Calu3 (cell line): Measurements from ENCODE around the gene OMG. TPM values are rescaled to one million over a fixed set of nuclear protein-coding genes. Genes with fewer than 3 reads are reported as not detected.
"Not testable (repeated sequence)": the region's sequence is repeated elsewhere in the genome, so short reads cannot be mapped to it uniquely, and the experiment has no call there.

Experiments used
- Bru-seq: library from RNA; stranded (reverse); fragments of 400-500 nt; gene quantifications from one replicate; lab custom pipeline; 2021; lab: Mats Ljungman, UMichigan
- BruChase-seq, 2 experiments: library from RNA; stranded (reverse); fragments of 400-500 nt; gene quantifications; one replicate each; lab custom pipeline; 2021; lab: Mats Ljungman, UMichigan
- BruUV-seq: library from RNA; stranded (reverse); fragments of 400-500 nt; replicated peaks from 2 replicates; lab custom pipeline; 2021; lab: Mats Ljungman, UMichigan
- CTCF ChIA-PET: fragments of 300-600 bp; sonication (Branson Sonifier 250); formaldehyde crosslinking; loops from one replicate; lab custom pipeline; 2022; ENCODE audit warnings: antibody characterized with exemption; lab: Charles Lee
- DNase-seq: peaks from one replicate; pipeline ENCODE4 v3.0.0; 2022
- H3K27ac Mint-ChIP-seq: one replicate; pipeline ENCODE4 v1.8.0; 2022; ENCODE audit warnings: mixed read lengths; ENCODE audit not compliant: unreplicated experiment
- H3K27me3 Mint-ChIP-seq: one replicate; pipeline ENCODE4 v1.8.0; 2022; ENCODE audit warnings: mixed read lengths; ENCODE audit not compliant: unreplicated experiment
- H3K36me3 Mint-ChIP-seq: one replicate; pipeline ENCODE4 v1.8.0; 2022; ENCODE audit warnings: mild to moderate bottlenecking, moderate library complexity, mixed read lengths; ENCODE audit not compliant: insufficient read depth, unreplicated experiment
- H3K4me1 Mint-ChIP-seq: one replicate; pipeline ENCODE4 v1.8.0; 2022; ENCODE audit warnings: mild to moderate bottlenecking, low read depth, mixed read lengths; ENCODE audit not compliant: unreplicated experiment
- H3K4me3 Mint-ChIP-seq: one replicate; pipeline ENCODE4 v1.8.0; 2022; ENCODE audit warnings: mild to moderate bottlenecking, low read depth, moderate library complexity, mixed read lengths; ENCODE audit not compliant: unreplicated experiment
- H3K9me3 Mint-ChIP-seq: one replicate; pipeline ENCODE4 v1.8.0; 2022; ENCODE audit warnings: low read depth, mixed read lengths; ENCODE audit not compliant: unreplicated experiment
- intact Hi-C: fragments of 100-400 bp; cut with micrococcal nuclease; formaldehyde crosslinking; loops from one replicate; pipeline ENCODE4 v1.10.0; 2022; ENCODE audit not compliant: unreplicated experiment
- long read RNA-seq: library from polyadenylated mRNA; stranded (forward); transcript quantifications from one replicate; pipeline ENCODE4 v2.0.0, GENCODE V29; 2022
- total RNA-seq: library from RNA; stranded (reverse); gene quantifications from 2 replicates; pipeline ENCODE4 v1.2.3, GENCODE V29; 2022
- TF ChIP-seq, protein P1 (sequence below): fragments of 200-600 bp; IDR thresholded peaks from one replicate; pipeline ENCODE4 v1.8.0; 2022; ENCODE audit warnings: antibody characterized with exemption; ENCODE audit not compliant: unreplicated experiment

The OMG gene, protein sequence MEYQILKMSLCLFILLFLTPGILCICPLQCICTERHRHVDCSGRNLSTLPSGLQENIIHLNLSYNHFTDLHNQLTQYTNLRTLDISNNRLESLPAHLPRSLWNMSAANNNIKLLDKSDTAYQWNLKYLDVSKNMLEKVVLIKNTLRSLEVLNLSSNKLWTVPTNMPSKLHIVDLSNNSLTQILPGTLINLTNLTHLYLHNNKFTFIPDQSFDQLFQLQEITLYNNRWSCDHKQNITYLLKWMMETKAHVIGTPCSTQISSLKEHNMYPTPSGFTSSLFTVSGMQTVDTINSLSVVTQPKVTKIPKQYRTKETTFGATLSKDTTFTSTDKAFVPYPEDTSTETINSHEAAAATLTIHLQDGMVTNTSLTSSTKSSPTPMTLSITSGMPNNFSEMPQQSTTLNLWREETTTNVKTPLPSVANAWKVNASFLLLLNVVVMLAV
- total RNA-seq: not detected in 2 replicates
- not detected for Bru-seq, nascent RNA
- BruChase-seq, experiment 1, labeled RNA remaining after a 6-hour chase: not detected
- BruChase-seq, experiment 2, labeled RNA remaining after a 2-hour chase: not detected
- long read RNA-seq, partial matches to known transcripts: 0 of 3 reads
- long read RNA-seq, other reads (novel, unspliced or antisense): 3 of 3 reads

DNA sequence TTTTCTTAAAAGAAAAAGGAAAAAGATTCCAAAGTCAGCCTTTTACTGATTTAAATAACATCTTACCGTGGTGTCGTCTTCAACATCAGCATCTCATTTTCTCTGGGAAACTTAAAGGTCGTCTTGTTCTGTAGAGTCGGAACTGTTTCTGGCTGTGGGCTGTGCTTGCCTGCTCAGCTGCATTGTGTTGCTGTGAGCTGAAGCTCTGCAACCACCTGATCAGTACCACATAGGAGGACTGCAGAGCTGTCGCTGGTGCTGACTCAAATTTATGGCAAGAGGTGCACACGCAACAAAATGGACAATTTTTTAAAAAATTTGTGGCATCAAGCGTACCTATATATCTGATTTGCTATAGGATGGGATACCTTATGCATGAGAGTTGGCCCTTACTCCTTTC lies at the start of gene OMG:
Gene OMG, minus strand, starts transcription at position 150 of the 400 bp plus-strand sequence. CDS start 908 bp downstream, outside the sequence.
- no peak within 1 kb of the TSS for H3K4me3 Mint-ChIP-seq
- H3K4me1 Mint-ChIP-seq: peaks cover 9% of the 10 kb centered on the region
- CTCF ChIA-PET: no interaction called here
- no peaks in the 10 kb centered on the region for H3K27me3 Mint-ChIP-seq
- TF ChIP-seq, protein P1, sequence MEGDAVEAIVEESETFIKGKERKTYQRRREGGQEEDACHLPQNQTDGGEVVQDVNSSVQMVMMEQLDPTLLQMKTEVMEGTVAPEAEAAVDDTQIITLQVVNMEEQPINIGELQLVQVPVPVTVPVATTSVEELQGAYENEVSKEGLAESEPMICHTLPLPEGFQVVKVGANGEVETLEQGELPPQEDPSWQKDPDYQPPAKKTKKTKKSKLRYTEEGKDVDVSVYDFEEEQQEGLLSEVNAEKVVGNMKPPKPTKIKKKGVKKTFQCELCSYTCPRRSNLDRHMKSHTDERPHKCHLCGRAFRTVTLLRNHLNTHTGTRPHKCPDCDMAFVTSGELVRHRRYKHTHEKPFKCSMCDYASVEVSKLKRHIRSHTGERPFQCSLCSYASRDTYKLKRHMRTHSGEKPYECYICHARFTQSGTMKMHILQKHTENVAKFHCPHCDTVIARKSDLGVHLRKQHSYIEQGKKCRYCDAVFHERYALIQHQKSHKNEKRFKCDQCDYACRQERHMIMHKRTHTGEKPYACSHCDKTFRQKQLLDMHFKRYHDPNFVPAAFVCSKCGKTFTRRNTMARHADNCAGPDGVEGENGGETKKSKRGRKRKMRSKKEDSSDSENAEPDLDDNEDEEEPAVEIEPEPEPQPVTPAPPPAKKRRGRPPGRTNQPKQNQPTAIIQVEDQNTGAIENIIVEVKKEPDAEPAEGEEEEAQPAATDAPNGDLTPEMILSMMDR: no peak
- no TSS peak for BruUV-seq
- no peaks in the 10 kb centered on the region for H3K36me3 Mint-ChIP-seq
- no peaks in the 10 kb centered on the region for H3K9me3 Mint-ChIP-seq
- no peak within 1 kb of the TSS for H3K27ac Mint-ChIP-seq
- intact Hi-C loops: no loop called here
- DNase-seq: no peak

DNA sequence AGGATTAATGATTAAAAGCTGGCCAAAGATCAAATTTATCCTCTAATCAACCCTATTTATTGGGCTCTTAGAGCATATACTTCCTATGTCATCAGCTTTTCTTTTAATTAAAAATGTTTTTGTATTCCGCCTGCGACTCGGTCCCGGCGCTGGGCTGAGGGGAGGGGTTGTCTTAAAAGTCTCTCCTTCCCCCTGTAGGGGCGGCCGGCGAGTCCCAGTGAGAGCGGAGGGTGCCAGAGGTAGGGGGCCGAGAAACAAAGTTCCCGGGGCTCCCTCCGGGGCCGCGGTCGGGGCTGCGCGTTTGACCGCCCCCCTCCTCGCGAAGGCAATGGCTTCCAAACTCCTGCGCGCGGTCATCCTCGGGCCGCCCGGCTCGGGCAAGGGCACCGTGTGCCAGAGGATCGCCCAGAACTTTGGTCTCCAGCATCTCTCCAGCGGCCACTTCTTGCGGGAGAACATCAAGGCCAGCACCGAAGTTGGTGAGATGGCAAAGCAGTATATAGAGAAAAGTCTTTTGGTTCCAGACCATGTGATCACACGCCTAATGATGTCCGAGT lies 48.2 kb upstream of the OMG start:
- H3K36me3 Mint-ChIP-seq, BruUV-seq, H3K4me1 Mint-ChIP-seq, H3K27ac Mint-ChIP-seq, DNase-seq, H3K27me3 Mint-ChIP-seq, H3K9me3 Mint-ChIP-seq, CTCF ChIA-PET, H3K4me3 Mint-ChIP-seq, intact Hi-C loops: not testable (repeated sequence)

DNA sequence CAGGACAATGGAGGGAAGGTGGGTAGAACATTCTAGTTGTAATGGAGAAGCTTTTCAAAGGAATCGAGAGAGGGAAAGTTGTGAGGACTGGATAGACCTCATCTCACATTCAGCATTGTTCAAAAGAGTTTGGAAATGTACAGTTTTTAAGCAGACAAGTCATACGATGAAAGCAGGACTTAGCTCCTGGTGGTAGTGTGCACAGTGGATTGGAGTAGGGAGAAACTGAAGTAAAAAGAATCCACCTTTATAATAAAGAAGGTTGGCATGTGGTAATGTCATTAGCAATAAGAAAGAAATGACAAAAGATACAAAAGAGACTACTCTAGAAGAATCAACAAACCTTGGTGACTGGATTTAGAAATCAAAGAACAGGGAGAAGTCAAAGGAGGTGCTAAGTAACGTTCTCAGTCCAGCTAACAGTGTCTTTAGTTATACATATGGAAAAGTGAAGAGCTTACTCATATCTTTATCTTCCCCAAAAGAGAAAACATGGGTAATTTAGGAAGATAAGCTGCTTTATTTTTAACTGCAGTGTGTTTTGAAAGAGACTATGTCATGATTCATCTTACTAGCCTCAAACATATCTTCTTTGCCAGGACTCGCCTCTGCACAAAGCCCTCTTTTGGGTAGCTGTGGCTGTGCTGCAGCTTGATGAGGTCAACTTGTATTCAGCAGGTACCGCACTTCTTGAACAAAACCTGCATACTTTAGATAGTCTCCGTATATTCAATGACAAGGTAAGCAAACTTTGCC lies 43.0 kb upstream of the OMG start:
- Mint-ChIP-seq H3K27me3 (no peaks in the 10 kb centered on the region), H3K4me1 (no peaks in the 10 kb centered on the region), H3K27ac (no peak overlapping the region), H3K9me3 (no peaks in the 10 kb centered on the region), H3K36me3 (peaks cover 4% of the 10 kb centered on the region), H3K4me3 (no peak overlapping the region)
- no peak for DNase-seq
- TF ChIP-seq, protein P1: no peak
- CTCF ChIA-PET: interaction anchor here (0.6 to 0.7 kb wide), 2 partner anchors 150 to 595 kb away, joined by 4 to 6 read pairs; no protein-coding TSS in a partner anchor
- no TSS peak for BruUV-seq
- intact Hi-C loops: no loop called here

DNA sequence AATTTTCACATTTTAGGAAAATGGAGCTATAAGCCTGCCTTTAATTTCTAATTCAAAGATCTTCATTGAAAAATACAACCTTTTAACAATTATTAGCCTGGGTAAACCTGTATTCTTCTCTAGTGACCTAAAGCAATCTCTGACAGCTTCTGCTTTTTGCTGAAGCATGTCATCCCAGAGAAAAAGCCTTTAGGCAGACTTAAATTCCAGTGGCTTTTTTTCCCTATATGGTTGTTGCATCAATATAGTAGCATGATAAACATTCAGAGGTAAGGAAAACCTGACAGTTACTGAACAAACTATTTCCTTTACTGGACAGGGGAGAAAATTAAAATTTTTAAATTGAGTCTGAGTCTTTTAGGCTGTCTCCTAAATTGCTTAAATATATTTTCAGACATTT lies 32.2 kb upstream of the OMG start:
- no peak for DNase-seq
- TF ChIP-seq, protein P1: no peak
- CTCF ChIA-PET: no interaction called here
- BruUV-seq: no TSS peak
- Mint-ChIP-seq H3K27ac (no peak overlapping the region), H3K9me3 (no peaks in the 10 kb centered on the region), H3K4me3 (no peak overlapping the region), H3K36me3 (no peaks in the 10 kb centered on the region), H3K27me3 (no peaks in the 10 kb centered on the region), H3K4me1 (no peaks in the 10 kb centered on the region)
- intact Hi-C loops: no loop called here
